Colon (tissue), 2 donors: ENCODE results near the gene TGM2.

ENCODE experiments used
- FAIRE-seq: peaks from 2 replicates; lab custom pipeline; 2012; peaks lifted over from hg19 to GRCh38; lab: Jason Lieb, UNC
- donor health status: control.
- donor health status: control.

TGM2 gene

GRCh38 chr20:38199501-38200390, 34.7 kb upstream of the TGM2 start:
- no peak for FAIRE-seq

GRCh38 chr20:38198238-38198861, 33.3 kb upstream of the TGM2 start:
- no peak for FAIRE-seq

DNA sequence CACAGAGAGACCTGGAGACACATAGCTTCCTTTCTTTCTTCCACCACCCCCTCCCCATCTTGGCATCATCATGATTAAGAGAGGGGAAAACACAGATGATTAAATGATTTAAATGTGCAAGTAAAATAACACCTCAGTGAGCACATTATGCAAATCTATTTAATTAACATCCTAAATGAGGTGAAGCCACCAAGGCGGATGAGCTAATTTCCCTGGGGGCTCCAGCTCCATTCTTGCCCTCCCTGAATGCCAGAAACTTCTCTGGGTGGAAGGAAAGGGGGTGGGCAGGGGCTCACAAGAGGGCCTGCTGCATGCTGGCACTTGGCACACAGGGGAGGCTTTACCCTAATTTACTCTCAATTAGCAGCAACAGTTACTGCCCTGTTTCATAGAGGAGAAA, 32.5 kb upstream of the TGM2 start:
- FAIRE-seq, result no peak

DNA sequence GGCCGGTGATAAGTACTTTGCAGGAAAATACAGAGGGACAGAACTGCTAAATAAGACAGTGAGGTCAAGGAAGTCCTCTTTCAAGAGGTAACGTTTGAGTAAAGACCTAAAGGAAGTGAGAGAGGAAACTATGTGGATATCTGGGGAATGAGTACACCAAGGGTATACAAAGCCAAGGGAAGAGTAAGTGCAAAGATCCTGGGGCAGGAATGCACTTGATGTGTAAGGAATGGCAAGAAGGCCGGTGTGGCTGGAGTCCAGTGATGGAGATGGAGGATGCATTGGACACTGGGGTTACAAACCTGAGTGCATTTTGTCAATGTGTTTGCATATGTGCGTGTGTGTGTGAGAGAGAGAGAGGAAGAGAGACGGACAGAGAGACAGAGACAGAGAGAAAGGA, 32.1 kb upstream of the TGM2 start:
- FAIRE-seq, result no peak

DNA sequence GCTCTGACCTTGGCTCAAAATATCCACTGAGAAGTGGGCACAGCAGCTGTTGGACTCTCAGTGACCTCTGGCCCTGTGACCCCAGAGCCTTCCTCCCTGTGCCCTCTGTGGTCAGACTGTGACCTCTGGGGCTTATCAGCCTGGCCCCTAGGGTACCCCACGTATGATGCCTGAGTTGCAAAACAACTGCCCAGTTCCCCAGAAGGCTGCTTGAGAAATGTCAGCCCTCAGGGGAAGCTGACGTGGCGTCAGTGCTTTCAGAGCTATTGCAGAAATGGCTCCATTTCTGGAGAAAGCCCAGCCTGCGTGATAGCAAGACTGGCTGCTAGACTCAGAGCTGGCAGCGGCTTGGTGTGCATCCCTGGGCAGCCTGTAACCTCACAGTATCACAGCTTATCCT, 31.5 kb upstream of the TGM2 start:
- FAIRE-seq, result no peak

DNA sequence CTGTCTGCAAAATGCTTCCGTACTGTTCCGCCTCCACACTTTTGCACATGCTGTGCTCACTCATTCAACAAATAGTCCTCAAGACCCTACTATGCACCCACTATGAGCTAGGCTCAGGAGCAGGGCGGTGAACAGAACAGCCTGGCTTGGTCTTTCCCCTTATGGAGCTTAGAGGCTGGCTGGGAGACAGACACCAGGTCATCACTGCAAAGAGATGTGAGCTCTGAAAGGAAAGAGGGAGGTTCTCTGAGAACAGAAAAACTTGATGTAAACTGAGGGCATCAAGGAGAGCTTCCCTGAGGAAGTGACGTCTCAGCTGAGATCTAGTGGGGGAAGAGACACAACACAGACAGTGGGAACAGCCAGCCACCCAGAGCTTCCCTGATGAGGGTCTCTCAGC, 31.0 kb upstream of the TGM2 start:
- FAIRE-seq, result no peak

- no peak for FAIRE-seq
Observed at GRCh38 chr20:38195521-38195920, 30.5 kb upstream of the TGM2 start.

- FAIRE-seq, result no peak
Observed at GRCh38 chr20:38194971-38195504, 30.0 kb upstream of the TGM2 start.

DNA sequence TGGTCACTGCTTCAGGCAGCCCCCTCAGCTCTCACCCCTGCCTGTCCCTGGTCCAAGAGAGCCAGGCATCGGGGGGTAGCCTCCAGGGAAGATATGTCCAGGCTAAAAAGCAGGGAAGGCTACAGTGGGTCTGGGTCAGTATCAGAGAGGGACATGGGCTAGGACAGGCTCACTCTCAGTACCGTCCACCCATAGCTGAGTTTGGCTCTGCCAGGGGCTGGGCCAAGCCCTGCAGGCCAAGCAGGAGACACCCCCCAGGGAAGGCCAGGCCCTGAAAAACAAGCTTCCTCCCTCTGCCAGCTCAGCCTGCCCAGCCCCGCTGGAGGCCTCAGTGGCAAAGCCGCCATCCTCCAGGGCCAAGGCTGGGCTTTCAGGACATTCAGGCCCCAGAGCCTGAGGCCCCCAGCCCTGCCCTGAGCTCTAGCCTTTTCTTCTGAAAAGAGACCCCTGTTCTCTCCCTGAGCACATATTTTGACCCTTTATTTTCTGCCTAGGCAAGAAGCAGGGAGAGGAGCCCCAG, 28.6 kb upstream of the TGM2 start:
- no peak for FAIRE-seq

DNA sequence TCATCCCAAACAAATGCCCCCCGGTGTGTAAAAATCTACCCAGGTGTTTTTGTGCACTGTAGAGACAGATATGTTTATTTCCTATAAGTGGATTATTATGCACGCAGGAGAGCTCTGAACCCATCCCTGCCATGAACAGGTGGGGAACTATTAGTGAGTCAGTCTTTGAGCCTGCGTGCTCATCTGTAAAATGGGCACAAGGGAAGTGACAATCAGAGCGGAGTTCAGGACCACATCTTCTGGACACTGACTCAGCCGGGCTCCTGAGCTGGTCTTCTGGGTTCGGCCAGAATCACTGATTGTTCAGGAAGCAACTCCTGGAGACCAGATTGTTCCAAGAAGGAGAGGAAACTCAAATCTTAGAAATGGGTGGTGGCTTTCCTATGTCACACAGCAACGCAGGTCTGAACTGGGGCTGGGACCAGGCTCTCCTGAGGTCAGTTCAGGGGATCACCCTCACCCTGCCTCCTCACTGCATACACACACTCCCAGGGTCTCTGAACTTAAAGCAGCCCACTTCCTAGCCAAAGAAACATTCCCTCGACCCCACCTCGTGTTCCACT, 27.3 kb upstream of the TGM2 start:
- FAIRE-seq, result no peak

GRCh38 chr20:38191654-38192053, 26.6 kb upstream of the TGM2 start:
- FAIRE-seq, result no peak

- no peak for FAIRE-seq
Observed at GRCh38 chr20:38190936-38191371, 25.9 kb upstream of the TGM2 start.

DNA sequence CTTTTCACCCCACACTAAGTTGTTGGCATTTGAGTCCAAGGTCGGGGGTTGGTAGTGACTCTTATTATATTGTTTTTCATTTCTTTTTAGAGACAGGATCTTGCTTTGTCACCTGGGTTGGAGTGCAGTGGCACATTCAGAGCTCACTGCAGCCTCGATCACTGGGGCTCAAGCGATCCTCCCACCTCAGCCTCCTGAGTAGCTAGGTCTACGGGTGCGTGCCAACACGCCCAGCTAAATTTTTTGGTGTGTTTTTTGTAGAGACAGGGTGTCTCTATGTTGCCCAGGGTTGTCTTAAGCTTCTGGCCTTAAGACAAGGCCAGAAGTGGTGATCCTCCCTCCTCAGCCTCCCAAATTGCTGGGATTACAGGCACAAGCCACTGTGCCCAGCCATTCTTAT, 25.1 kb upstream of the TGM2 start:
- FAIRE-seq, result no peak

DNA sequence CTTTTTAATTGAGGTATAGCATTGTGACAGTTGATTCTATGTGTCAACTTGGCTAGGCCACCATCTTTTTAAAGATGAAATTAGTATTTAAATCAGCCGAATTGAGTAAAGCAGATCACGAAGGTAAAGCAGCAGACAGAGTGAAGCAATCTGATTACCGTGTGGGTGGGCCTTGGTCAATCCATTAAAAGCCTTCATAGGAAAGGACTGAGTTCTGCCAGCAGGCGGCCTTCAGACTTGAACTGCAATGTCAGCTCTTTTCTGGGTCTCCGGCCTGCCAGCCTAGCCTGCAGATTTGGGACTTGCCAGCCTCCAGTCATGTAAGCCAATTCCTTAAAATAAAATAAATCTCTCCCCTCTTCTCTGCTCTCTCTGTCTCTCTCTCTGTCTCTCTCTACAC, 22.4 kb upstream of the TGM2 start:
- FAIRE-seq, result no peak

DNA sequence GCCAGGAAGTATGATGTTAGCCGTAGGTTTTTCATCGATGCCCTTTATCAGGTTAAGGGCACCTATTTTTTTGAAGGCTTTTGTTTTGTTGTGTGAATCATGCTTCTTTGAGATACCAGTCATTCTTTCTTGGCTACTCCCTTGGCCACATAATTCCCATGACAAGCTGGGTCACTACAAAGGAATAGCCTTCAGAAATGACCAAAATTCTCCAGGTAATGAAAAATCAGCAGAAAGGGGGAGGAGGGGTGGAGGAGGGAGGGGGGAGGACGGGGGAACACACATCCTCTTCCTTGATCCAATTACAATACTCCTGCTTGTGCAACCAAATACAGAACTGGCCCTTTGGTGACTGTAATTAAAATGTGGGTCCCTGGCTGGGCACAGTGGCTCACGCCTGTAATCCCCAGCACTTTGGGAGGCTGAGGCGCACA, 21.7 kb upstream of the TGM2 start:
- FAIRE-seq, result no peak

GRCh38 chr20:38184101-38184500, 19.0 kb upstream of the TGM2 start:
- FAIRE-seq, result no peak

DNA sequence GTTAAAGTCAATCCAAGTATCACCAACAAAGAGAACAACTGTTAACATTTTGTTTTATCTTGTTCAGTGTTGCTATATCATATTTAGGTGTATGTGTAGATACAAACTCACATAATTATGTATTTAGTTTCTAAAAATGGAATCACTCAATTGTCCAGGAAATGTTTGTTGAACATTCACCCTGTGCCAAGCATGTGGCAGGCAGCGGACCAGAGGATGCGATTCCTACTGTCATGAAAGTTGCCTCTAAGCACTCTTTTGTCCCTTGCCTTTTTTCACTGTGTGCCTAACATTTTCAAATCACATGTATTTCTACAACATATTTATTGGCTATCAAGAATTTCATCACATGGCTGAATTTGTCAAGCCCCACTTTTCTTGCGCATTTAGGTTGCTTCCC, 16.9 kb upstream of the TGM2 start:
- FAIRE-seq, result no peak

GRCh38 chr20:38181207-38181801, 16.2 kb upstream of the TGM2 start:
- FAIRE-seq, result no peak

- FAIRE-seq, result no peak
Observed at GRCh38 chr20:38180781-38181180, 15.7 kb upstream of the TGM2 start.

GRCh38 chr20:38179846-38180245, 14.8 kb upstream of the TGM2 start:
- no peak for FAIRE-seq

GRCh38 chr20:38178581-38178980, 13.5 kb upstream of the TGM2 start:
- no peak for FAIRE-seq

DNA sequence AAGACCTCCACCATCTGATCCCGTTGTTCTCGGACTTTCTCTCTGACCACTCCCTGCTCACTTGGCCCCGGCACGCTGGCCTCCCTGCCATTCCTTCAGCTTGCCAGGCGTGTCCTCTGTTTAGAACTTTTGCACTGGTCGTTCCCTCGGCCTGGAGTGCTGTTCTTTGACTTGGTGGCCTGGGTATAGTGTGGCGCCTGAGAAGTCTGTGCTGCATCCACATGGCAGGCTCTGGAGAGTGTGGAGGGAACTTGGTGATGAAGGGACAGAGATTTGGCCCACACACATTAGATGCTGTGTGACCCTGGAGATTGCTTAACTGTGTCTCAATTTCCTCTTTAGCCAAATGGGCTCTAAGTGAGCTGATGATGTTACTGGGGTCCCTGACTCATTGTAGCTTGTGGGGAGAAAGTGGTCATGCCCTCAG, 13.0 kb upstream of the TGM2 start:
- no peak for FAIRE-seq
